HUDEP-2 (cell line): ENCODE measurements around the gene DHDDS.
"Not testable (repeated sequence)": the region's sequence is repeated elsewhere in the genome, so short reads cannot be mapped to it uniquely, and the experiment has no call there.

Experiments
- DNase-seq, 76 experiments: peaks; one replicate each; lab custom pipeline; 2025; ENCODE audit not compliant: unreplicated experiment in 76 of 76; lab: John Stamatoyannopoulos, UW

The DHDDS gene, protein sequence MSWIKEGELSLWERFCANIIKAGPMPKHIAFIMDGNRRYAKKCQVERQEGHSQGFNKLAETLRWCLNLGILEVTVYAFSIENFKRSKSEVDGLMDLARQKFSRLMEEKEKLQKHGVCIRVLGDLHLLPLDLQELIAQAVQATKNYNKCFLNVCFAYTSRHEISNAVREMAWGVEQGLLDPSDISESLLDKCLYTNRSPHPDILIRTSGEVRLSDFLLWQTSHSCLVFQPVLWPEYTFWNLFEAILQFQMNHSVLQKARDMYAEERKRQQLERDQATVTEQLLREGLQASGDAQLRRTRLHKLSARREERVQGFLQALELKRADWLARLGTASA

DNA sequence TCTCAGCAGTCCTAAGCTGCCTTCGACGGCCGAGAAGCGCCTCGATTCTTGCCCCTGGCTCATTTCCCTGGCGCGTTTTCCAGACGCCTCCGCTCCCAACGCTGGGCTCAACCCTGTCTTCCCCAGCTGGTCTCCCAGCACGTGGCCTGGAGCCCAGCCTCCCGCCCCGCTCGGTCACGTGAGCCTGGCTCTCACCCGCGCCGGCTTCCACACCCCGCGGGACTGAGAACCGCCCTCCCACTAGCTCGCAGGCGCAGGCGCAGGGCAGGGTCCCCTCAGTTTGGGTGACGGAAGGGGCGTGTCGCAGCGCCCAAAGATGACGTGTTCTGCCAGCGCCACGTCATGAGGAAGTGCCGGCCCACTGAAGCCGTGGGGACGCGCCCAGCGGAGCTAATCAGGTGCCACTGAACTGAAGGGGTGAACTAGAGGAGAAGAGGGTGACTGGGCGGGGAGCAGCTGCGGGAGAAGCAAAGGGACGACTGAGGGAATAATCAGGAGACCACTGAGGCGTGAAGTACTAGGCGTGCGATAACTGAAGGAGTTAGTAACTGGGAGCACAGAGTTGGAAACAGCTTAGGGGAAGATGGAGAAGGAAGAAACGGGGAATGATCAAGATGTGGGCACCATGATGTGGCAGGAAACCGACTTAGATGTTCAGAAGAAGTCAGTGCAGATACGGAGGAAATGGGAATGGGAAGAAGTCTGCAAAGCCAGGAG, at the start of gene DHDDS:
Gene DHDDS, plus strand, starts transcription at position 343 of the 717 bp plus-strand sequence. CDS start 625 bp downstream, outside the sequence.
- DNase-seq: peak; percentile 59 to 99 (median 98)

DNA sequence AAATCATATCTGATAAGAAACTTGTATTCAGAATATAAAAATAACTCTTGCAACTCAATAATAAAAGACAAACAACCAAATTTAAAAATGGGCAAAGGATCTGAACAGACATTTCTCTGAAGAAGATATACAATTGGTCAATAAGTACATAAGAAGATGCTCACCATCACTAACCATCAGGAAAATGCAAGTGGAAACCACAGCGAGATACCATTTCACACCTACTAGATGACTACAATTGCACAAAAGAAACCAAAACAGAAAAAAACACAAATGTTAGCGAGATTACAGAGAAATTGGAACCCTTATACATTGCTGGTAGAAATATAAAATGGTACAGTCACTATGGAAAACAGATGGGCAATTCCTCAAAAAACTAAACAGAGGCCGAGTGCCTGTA, 48.0 kb upstream of the DHDDS start:
- no peak for DNase-seq

- DNase-seq: not testable (repeated sequence)
These were observed 47.1 kb upstream of the DHDDS start for GRCh38 chr1:26385063-26385462.

DNA sequence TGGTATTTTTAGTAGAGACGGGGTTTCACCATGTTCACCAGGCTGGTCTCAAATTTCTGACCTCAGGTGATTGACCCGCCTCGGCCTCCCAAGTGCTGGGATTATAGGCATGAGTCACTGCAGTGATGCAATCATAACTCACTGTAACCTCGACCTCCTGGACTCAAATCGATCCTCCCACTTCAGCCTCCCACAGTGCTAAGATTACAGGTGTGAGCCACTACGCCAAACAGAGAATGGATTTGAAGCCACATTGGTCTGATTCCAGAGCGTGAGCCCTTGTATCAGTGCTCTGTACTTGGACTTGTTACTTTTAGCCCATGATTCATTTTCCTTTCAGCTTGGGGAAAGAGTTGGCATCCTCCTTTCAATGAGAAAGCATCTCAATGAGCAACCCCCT, 44.7 kb upstream of the DHDDS start:
- DNase-seq: no peak

DNA sequence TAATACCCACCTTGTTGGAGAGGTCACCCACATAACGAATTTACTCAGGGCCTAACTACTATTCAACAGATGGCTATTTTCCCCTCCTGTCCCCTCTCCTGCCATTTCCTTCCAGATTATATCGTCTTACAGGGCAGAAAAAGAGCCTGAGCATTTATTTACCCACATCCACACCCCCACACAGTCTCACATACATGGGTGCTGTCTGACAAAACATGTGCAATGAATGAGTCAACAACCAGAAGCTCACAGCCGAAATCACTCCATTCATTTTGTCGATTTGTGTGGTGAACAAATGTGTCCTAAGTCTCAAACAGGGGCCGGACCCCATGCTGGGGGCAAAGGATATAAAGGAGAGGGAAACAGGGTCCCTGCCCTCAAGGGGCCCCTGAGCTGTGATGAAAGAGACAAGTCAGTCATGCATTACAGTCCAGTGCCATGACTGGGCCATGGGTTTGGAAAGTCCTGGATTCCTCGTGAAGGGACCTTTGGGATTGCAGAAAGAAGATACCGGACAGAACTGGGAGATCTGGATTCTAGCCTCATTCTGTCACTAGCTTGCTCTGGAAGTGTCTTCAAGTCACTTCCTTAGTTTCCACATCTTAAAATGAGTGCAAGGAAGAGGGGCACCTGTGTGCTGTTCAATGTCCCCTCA, 43.2 kb upstream of the DHDDS start:
- DNase-seq: no peak

DNA sequence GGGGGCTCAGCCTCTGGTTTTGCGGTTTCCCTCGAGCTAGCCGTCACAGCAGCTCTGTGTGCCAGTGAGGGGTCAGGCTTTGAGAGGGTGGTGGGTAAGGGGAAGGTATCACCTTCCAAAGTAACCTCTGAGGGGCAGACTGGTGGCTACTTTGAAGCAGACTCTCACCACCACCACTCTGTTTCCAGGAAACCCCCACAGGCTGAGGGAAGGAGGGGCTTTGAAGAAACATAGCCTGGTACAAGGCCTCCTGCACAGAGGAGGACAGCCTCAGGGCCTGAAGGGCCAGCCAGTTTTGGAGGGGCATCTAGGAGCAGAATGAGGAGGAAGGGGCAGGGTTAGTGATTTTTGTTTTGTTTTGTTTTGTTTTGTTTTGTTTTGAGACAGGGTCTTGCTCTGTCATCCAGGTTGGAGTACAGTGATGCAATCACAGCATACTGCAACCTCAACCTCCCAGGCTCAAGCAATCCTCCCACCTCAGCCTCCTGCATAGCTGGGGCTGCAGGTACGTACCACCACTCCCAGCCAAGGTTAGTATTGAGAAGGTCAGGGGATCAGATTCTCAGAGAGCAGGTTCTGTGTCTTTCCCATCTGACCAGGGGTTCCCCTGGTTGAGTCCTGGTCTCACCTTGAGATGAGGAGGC, 42.4 kb upstream of the DHDDS start:
- DNase-seq: no peak

- DNase-seq: peak in 56 of 76 experiments; percentile 4 to 66 (median 38)
These were observed 40.7 kb upstream of the DHDDS start for GRCh38 chr1:26391450-26391849.

DNA sequence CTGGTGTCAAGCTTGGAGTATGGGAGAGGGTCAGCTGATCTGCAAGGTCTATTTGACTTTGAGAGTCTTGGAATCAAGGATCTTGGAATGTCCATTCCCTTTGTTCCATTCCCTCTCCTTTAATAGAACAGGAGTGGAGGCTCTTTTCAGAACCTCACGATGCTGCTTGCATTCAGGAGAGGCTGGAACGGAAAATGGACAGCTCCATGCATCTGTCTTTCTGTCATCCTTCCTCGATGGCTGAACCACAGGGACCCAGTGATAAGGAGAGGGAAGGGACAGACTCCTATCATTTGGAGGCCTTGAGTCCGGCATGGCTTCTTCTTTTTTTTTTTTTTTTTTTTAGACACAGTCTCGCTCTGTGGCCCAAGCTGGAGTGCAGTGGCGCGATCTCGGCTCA, 36.4 kb upstream of the DHDDS start:
- no peak for DNase-seq

DNA sequence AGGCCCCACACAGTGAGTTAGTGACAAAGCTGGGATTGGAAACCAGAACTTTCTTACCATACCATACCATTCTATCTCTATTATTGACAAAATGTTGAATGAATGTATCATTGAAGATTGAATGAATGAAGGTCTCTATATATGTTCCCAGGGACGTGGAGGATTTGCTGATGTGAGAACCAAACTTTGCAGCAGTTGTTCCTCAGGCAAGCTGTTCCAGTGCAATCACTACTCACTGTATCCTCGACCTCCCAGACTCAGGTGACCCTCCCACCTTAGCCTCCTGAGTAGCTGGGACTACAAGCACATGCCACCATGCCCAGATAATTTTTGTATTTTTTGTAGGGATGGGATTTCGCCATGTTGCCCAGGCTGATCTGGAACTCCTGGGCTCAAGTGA, 33.1 kb upstream of the DHDDS start:
- DNase-seq: no peak

GRCh38 chr1:26401891-26402290, 30.2 kb upstream of the DHDDS start:
- no peak for DNase-seq

- DNase-seq: no peak
These were observed 28.5 kb upstream of the DHDDS start for GRCh38 chr1:26403656-26404055.

- no peak for DNase-seq
These were observed 27.5 kb upstream of the DHDDS start for GRCh38 chr1:26404641-26405040.

- DNase-seq: no peak
These were observed 26.7 kb upstream of the DHDDS start for GRCh38 chr1:26405281-26405915.

DNA sequence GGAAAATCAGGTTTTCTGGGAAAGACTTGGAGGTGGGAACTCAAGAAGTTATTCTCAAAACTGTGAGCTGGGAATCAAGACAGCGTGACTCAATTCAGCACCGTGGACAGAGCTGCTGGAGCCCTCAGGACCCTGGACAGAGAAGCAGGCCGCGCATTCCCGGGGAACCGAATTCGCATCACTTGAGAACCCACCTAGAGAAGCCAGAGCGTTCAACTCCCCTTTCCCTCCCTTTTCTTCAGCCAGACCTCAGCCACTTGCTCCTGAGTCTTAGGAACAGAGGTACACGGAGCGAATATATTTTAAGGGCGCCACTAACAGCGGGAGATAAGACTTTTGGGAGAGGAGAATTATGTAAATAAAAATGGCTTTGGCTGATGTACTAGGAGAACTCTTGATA, 23.5 kb upstream of the DHDDS start:
- peak in 62 of 76 experiments; percentile 5 to 80 (median 45) for DNase-seq

DNA sequence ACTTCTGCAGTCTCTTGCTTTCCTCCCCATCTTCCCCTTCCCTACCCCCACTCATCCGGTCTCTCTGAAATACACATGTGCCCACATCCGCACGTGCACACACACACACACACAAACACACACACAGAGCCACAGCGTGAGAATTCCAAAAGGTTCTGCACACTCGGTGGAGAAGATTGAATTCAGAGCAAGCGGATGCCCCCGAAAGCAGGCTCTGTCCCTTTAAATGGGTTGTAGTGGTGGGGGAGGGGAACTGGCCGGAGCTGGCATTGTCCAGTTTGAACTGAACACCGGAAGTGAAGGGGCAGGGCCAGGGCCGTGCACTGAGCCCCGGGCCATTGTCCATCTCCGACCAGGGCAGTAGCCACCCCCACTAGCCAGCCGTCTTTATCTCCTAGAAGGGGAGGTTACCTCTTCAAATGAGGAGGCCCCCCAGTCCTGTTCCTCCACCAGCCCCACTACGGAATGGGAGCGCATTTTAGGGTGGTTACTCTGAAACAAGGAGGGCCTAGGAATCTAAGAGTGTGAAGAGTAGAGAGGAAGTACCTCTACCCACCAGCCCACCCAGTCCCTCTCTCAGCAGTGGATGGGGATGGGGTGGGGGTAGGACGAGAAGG, 22.8 kb upstream of the DHDDS start:
- DNase-seq: no peak

DNA sequence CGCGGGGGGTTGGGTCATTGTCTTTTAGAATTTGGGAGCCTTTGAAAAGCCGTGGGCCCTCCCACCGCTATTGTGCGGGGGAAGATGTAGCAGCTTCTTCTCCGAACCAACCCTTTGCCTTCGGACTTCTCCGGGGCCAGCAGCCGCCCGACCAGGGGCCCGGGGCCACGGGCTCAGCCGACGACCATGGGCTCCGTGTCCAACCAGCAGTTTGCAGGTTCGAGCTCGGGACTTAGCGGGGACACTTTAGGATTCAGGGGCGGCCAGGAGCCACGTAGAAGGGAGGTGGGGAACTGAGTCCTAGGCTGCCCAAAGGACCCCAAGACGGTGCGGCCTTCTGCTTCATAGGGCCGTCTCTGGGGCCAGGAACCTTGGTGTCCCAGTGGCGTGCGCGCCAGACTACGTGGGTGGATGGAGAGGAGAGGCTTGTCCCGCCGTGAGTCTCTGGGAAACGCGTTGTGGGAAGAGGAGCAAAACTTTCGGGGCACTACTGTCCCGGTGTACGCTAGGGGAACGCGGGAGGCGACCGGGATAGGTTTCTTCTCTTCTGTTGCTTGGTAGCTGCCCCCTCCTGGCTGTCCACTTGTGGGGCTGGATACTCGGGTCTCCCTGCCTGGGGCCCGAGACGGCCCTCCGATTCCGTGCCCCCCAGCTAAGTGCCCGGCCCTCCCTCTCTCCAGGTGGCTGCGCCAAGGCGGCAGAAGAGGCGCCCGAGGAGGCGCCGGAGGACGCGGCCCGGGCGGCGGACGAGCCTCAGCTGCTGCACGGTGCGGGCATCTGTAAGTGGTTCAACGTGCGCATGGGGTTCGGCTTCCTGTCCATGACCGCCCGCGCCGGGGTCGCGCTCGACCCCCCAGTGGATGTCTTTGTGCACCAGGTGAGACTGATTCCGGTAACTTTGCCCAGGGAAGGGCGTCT, 21.2 kb upstream of the DHDDS start, which contains the start of gene LIN28A:
Gene LIN28A, plus strand, starts transcription at position 112 of the 918 bp plus-strand sequence. Its CDS starts 75 bp downstream, at position 187.
- no peak for DNase-seq

DNA sequence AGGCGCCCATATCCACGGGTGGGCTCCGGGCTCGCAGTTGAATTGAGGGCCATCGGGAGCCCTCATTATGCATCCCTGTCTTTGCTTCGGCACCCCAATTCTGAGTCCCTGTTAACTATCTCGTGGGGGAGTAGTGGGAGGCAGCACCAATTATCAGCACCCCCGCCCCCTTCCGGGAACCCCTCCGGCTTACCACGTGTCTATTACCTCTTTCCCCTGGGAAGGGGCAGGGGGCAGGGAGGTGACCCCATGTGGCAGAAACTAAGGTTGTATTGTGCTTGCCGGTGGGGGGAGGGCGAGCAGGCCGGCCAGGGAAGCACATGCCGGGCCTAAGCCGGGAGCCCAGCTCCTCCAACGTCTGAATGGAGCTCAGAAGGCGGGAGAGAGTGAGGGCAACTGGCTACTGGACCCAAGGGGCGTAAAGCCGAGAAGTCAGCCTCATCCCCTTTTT, 20.5 kb upstream of the DHDDS start:
- DNase-seq: no peak

DNA sequence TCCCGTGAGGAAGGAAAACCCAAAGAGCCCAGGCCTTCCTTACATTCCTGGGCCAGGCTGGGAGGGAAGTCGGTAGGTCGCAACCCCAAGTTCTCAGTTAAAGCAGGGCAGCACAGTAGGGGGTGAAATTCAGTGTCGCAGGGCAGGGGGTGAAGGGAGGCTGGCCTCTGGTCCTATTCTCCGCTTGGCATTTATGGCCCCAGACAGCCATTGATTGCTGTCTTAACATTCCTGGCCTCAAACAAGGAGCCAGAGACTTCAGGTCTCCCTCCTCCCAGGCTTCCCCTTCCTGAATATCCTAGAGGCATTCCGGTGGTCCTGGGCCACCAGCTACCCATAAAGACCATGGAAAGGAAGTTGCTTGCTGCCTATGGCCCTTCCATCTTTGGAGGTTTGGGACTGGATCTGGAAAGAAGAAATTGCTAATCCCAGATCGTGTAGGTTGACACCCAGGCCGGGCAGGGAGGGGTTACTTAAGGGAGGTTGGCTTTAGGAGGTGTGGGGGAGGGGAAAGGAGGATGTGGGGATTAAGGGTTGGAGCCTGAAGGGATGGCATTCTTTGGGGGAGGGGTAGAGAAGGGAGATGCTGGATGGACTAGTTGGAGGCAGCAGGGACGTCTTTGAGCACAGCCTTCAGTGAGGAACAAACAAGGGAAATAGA, 19.8 kb upstream of the DHDDS start:
- DNase-seq: no peak
